RPMI8226 (cell line): ENCODE measurements around the gene FOXC2.
"Not testable (repeated sequence)": the region's sequence is repeated elsewhere in the genome, so short reads cannot be mapped to it uniquely, and the experiment has no call there.

Source experiments
- DNase-seq: peaks from one replicate; pipeline ENCODE4 v3.0.0-alpha.2; 2015

FOXC2 gene

GRCh38 chr16:86575095-86575685, 8.6 kb downstream of the FOXC2 start:
- DNase-seq = no peak

GRCh38 chr16:86575754-86576557, 9.3 kb downstream of the FOXC2 start:
- peak; percentile 25 for DNase-seq

GRCh38 chr16:86576591-86577313, 10.1 kb downstream of the FOXC2 start:
- no peak for DNase-seq

GRCh38 chr16:86577314-86577971, 10.8 kb downstream of the FOXC2 start:
- no peak for DNase-seq

- DNase-seq = no peak
Observed at GRCh38 chr16:86578061-86578599, 11.5 kb downstream of the FOXC2 start, which contains the start of gene FOXL1. Gene FOXL1 (plus strand): TSS chr16:86578549. CDS start chr16:86578724, 175 bp downstream.

GRCh38 chr16:86578611-86579267, 12.1 kb downstream of the FOXC2 start:
- no peak for DNase-seq

GRCh38 chr16:86579268-86580062, 12.8 kb downstream of the FOXC2 start:
- DNase-seq = no peak

GRCh38 chr16:86580063-86580790, 13.6 kb downstream of the FOXC2 start:
- no peak for DNase-seq

GRCh38 chr16:86580791-86581170, 14.2 kb downstream of the FOXC2 start:
- DNase-seq = no peak

GRCh38 chr16:86581458-86581857, 14.8 kb downstream of the FOXC2 start:
- DNase-seq = no peak

- no peak for DNase-seq
Observed at GRCh38 chr16:86584071-86584685, 17.5 kb downstream of the FOXC2 start.

- no peak for DNase-seq
Observed at GRCh38 chr16:86584726-86585721, 18.4 kb downstream of the FOXC2 start.

GRCh38 chr16:86585821-86586611, 19.4 kb downstream of the FOXC2 start:
- DNase-seq = no peak

- DNase-seq = no peak
Observed at GRCh38 chr16:86587487-86587886, 20.9 kb downstream of the FOXC2 start.

- DNase-seq = not testable (repeated sequence)
Observed at GRCh38 chr16:86587955-86588354, 21.3 kb downstream of the FOXC2 start.

GRCh38 chr16:86590501-86591144, 24.0 kb downstream of the FOXC2 start:
- no peak for DNase-seq

- DNase-seq = no peak
Observed at GRCh38 chr16:86591270-86591669, 24.6 kb downstream of the FOXC2 start.
